ENCODE data around the gene GPR142. TPM values are rescaled to one million over a fixed set of nuclear protein-coding genes. Genes with fewer than 3 reads are reported as not detected.

Gene GPR142
- total RNA-seq, 1 experiment from 2014 or later, result not detected

DNA sequence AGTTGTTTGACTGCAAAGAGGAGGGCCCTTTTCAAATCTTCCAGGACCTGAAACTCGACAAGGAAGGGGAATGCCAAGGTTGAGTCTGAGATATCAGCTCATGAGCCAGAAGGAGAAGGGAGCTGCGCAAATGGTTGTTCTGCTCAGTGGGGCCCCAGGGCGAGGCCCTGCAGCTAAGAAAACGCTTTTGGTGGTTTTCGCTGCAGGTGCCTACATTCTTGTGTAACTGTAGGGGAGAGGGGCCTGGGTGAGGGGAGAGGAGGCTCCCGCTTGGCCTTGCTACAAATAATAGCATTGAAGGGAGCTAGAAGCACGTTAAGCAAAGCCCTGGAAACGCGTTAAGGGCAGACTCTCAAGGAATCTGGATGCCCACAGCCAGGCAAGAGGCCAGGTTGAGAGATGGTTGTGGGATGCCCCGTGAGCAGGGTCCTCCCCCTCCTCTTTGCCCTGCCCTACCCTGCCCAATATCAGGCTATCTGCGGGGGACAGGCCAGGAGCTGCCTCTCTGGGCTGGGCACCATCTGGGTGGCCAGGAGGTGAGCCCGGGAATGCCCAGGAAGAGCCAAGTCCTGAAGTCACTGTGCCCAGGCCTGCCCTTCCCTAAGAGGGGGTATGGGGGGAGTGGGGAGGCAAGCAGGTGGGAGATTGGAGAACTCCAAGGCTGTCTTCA is 21.9 kb downstream of the GPR142 start:
- Histone ChIP-seq H3K27me3 (ENCODE audit: low read length) (no peaks in the 10 kb centered on the region), H3F3A (ENCODE audit: low read length, unreplicated experiment) (no peaks in the 10 kb centered on the region), H3K4me1 (ENCODE audit: insufficient read depth, low read length) (peaks cover 2% of the 10 kb centered on the region; the same call in 1 of the 2 replicates), H3K4me3 (ENCODE audit: low read length) (no peak overlapping the region), H3K4me2 (ENCODE audit: low read length) (no peak overlapping the region), H3K36me3 (ENCODE audit: low read depth, low read length) (no peaks in the 10 kb centered on the region), H3K9ac (ENCODE audit: low read length) (no peak overlapping the region), H3K27ac (ENCODE audit: low read length) (no peak overlapping the region), H4K20me1 (ENCODE audit: low read length) (no peaks in the 10 kb centered on the region), H2AFZ (ENCODE audit: low read length) (no peak overlapping the region), H3K9me3 (ENCODE audit: low read length) (no peaks in the 10 kb centered on the region), H3K79me2 (ENCODE audit: low read length) (no peaks in the 10 kb centered on the region), H3K9me2 (replicated peaks; ENCODE audit: low read length) (no peaks in the 10 kb centered on the region)
- ATAC-seq (no peak), DNase-seq (no peak)
- intact Hi-C loops (cut with micrococcal nuclease), result no loop called here
- TF ChIP-seq, protein P1, sequence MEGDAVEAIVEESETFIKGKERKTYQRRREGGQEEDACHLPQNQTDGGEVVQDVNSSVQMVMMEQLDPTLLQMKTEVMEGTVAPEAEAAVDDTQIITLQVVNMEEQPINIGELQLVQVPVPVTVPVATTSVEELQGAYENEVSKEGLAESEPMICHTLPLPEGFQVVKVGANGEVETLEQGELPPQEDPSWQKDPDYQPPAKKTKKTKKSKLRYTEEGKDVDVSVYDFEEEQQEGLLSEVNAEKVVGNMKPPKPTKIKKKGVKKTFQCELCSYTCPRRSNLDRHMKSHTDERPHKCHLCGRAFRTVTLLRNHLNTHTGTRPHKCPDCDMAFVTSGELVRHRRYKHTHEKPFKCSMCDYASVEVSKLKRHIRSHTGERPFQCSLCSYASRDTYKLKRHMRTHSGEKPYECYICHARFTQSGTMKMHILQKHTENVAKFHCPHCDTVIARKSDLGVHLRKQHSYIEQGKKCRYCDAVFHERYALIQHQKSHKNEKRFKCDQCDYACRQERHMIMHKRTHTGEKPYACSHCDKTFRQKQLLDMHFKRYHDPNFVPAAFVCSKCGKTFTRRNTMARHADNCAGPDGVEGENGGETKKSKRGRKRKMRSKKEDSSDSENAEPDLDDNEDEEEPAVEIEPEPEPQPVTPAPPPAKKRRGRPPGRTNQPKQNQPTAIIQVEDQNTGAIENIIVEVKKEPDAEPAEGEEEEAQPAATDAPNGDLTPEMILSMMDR (conservative IDR thresholded peaks at IDR 0.05; ENCODE audit: low read depth, low read length), result no peak
- TF ChIP-seq EZH2phosphoT487 (IDR thresholded peaks at IDR 0.05; ENCODE audit: borderline replicate concordance, low read length), result no peak
- TF ChIP-seq EZH2 (IDR thresholded peaks at IDR 0.05; ENCODE audit: low read length, unreplicated experiment), result no peak
- ChIA-PET CTCF (no interaction called here), POLR2A (ENCODE audit: unreplicated experiment) (no interaction called here)
- no TSS peak for BruUV-seq (replicated peaks)

DNA sequence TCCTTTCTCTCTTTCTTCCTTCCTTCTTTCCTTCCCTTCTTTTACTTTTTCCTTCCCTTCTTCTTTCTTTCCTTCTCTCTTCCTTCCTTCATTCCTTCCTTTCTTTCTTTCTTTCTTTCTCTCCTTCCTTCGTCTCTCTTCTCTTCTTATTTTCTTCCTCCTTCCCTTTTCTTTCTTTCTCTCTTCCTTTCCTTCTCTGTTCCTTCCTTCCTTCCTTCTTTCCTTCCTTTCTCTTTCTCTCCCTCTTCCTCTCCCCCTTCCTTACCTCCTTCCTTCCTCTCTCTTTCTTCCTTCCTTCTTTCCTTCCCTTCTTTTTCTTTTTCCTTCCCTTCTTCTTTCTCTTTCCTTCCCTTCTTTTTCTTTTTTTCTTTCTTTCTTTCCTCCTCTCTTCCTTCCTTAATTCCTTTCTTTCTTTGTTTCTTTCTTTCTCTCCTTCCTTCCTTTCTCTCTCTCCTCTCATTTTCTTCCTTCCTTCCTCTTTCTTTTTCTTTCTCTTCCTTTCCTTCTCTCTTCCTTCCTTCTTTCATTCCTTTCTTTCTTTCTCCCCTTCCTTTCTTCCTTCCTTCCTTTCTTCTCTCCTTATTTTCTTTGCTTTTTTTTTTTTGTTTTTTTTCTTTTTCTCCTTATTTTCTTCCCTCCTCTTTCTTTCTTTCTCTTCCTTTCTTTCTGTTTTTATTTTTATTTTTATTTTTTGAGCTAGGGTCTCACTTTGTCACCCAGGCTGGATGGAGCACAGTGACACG is 22.8 kb downstream of the GPR142 start:
- no peaks in the 10 kb centered on the region for H3K27me3 ChIP-seq (ENCODE audit: low read length)
- no peaks in the 10 kb centered on the region for H3K36me3 ChIP-seq (ENCODE audit: low read depth, low read length)
- no peaks in the 10 kb centered on the region for H3K9me2 ChIP-seq (replicated peaks; ENCODE audit: low read length)
- DNase-seq (no peak), ATAC-seq (no peak)
- H3F3A ChIP-seq (ENCODE audit: low read length, unreplicated experiment), result no peaks in the 10 kb centered on the region
- H3K9me3 ChIP-seq (ENCODE audit: low read length), result no peaks in the 10 kb centered on the region
- H4K20me1 ChIP-seq (ENCODE audit: low read length), result no peaks in the 10 kb centered on the region
- H3K4me3 ChIP-seq (ENCODE audit: low read length), result no peak overlapping the region
- no TSS peak for BruUV-seq (replicated peaks)
- TF ChIP-seq, protein P1 (conservative IDR thresholded peaks at IDR 0.05; ENCODE audit: low read depth, low read length), result no peak
- no peak for TF ChIP-seq EZH2 (IDR thresholded peaks at IDR 0.05; ENCODE audit: low read length, unreplicated experiment)
- TF ChIP-seq EZH2phosphoT487 (IDR thresholded peaks at IDR 0.05; ENCODE audit: borderline replicate concordance, low read length), result no peak
- H3K4me2 ChIP-seq (ENCODE audit: low read length), result no peak overlapping the region
- peaks cover 11% of the 10 kb centered on the region for H3K4me1 ChIP-seq (ENCODE audit: insufficient read depth, low read length)
- no peak overlapping the region for H2AFZ ChIP-seq (ENCODE audit: low read length)
- intact Hi-C loops (cut with micrococcal nuclease), result no loop called here
- CTCF ChIA-PET, result no interaction called here
- no peaks in the 10 kb centered on the region for H3K79me2 ChIP-seq (ENCODE audit: low read length)
- H3K9ac ChIP-seq (ENCODE audit: low read length), result no peak overlapping the region
- POLR2A ChIA-PET (ENCODE audit: unreplicated experiment), result no interaction called here
- no peak overlapping the region for H3K27ac ChIP-seq (ENCODE audit: low read length)

Data from PC-3 (cell line).